Keratinocyte (primary cell): ENCODE measurements around the gene FDCSP.

ENCODE experiments used
- CTCF ChIP-seq, 3 experiments: IDR thresholded peaks in 1 of 3; conservative IDR thresholded peaks in 1 of 3; optimal IDR thresholded peaks in 1 of 3; 2 replicates in 2 of 3; 3 replicates in 1 of 3; pipeline versions ENCODE3 to v1.5.1; 2011; ENCODE audit warnings: low read length in 3 of 3, mild to moderate bottlenecking in 3 of 3, moderate library complexity in 2 of 3, control low read depth in 1 of 3, inconsistent platforms in 1 of 3; ENCODE audit not compliant: insufficient read depth in 2 of 3; ENCODE audit errors: extremely low read depth in 1 of 3
- EZH2 ChIP-seq: IDR thresholded peaks from one replicate; pipeline ENCODE4 v1.6.1; 2012; ENCODE audit warnings: inconsistent platforms, mild to moderate bottlenecking, low read length, moderate library complexity

GRCh38 chr4:70182517-70183167 lies 43.3 kb upstream of the FDCSP start:
- no peak for TF ChIP-seq CTCF (optimal IDR thresholded peaks at IDR 0.05 in 1 of 3, IDR thresholded peaks at IDR 0.05 in 1 of 3, conservative IDR thresholded peaks at IDR 0.05 in 1 of 3; ENCODE audit: extremely low read depth in 1 of 3, insufficient read depth in 2 of 3, low read length in 3 of 3)
- TF ChIP-seq EZH2: no peak
